ENCODE measurements around the gene RBMS3.

DNA sequence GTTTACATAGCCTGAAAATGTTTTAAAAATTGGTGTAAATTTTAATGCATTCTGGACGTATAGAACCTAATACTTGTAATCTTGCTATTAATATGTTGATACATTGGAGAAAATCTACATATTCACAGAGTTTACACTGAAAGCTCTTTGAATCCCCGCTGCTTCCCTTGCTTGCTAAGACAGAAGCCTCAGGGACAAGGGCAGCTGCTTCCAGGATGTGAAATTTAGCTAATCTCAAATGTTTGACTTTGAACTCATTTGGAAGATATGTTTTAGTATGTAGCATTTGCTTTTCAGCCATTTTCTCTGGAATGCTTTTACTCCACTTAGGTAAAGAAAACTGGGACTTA, 172.0 kb downstream of the RBMS3 start:
- TF ChIP-seq, protein P1, sequence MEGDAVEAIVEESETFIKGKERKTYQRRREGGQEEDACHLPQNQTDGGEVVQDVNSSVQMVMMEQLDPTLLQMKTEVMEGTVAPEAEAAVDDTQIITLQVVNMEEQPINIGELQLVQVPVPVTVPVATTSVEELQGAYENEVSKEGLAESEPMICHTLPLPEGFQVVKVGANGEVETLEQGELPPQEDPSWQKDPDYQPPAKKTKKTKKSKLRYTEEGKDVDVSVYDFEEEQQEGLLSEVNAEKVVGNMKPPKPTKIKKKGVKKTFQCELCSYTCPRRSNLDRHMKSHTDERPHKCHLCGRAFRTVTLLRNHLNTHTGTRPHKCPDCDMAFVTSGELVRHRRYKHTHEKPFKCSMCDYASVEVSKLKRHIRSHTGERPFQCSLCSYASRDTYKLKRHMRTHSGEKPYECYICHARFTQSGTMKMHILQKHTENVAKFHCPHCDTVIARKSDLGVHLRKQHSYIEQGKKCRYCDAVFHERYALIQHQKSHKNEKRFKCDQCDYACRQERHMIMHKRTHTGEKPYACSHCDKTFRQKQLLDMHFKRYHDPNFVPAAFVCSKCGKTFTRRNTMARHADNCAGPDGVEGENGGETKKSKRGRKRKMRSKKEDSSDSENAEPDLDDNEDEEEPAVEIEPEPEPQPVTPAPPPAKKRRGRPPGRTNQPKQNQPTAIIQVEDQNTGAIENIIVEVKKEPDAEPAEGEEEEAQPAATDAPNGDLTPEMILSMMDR (IDR thresholded peaks at IDR 0.05): no peak
- no peak for TF ChIP-seq POLR2AphosphoS5 (IDR thresholded peaks at IDR 0.05)
